Pancreas (tissue), 10 donors: ENCODE results near the gene MLNR. TPM values are rescaled to one million over a fixed set of nuclear protein-coding genes. Genes with fewer than 3 reads are reported as not detected.

Source experiments
- ATAC-seq, 4 donors: fragments of 200-7000 bp; cut with Tn5 transposase; one replicate each; pipeline versions ENCODE4 v1.8.0 to v1.9.1; 2020; ENCODE audit warnings: mild to moderate bottlenecking in 4 of 4, moderate library complexity in 4 of 4
- DNase-seq, 6 donors: peaks; one replicate each; pipeline ENCODE4 v3.0.0-alpha.2; 2020
- FAIRE-seq: peaks from 2 replicates; lab custom pipeline; 2012; peaks lifted over from hg19 to GRCh38; lab: Jason Lieb, UNC
- H3K27ac ChIP-seq, 4 donors: fragments of 200-600 bp; sonication (generic); 1 replicate in 3 of 4; 2 replicates in 1 of 4; pipeline versions ENCODE4 v1.5.0 to v1.8.0; 2020
- H3K27me3 ChIP-seq, 4 donors: fragments of 200-600 bp; one replicate each; pipeline ENCODE4 v1.8.0; 2021
- H3K36me3 ChIP-seq, 3 donors: fragments of 200-600 bp; sonication (generic) in 1 of 3; one replicate each; pipeline versions ENCODE4 v1.5.0 to v1.8.0; 2020 to 2021
- H3K4me1 ChIP-seq, 3 donors: fragments of 200-600 bp; one replicate each; pipeline ENCODE4 v1.8.0; 2021
- H3K4me3 ChIP-seq, 4 donors: fragments of 200-600 bp; sonication (generic) in 2 of 4; one replicate each; pipeline versions ENCODE4 v1.5.0 to v1.8.0; 2020 to 2021
- H3K9me3 ChIP-seq, 4 donors: fragments of 200-600 bp; one replicate each; pipeline ENCODE4 v1.8.0; 2021
- CTCF ChIP-seq, 4 donors: fragments of 200-600 bp; sonication (generic) in 3 of 4; IDR thresholded peaks; one replicate each; pipeline versions ENCODE4 v1.5.0 to v1.8.0; 2021; ENCODE audit warnings: antibody characterized with exemption in 4 of 4
- WGBS, 2 donors: extraction: QIAGEN DNeasy Blood & Tissue Kit; methylation state at CpG; one replicate each; pipeline ENCODE4 v1.1.7; 2013; 5-methylcytosine and 5-hydroxymethylcytosine counted together
- intact Hi-C, 3 donors: fragments of 100-400 bp; cut with DNase I; formaldehyde crosslinking; loops; one replicate each; pipeline versions ENCODE4 v1.11.1 to v1.14.2; 2022
- polyA plus RNA-seq, 2 donors: library from polyadenylated mRNA; stranded (reverse); fragments of 200-250 nt; gene quantifications; one replicate each; pipeline ENCODE4 v1.2.3, GENCODE V29; 2013
- total RNA-seq, 6 donors: library from RNA; stranded (reverse); fragmentation: NEBNext Ultra II Directional in 4 of 6; extraction: Animal tissue kit (Norgen Biotek cat#: 25700) in 4 of 6; gene quantifications; one replicate each; pipeline versions ENCODE4 v1.2.1 to v1.2.4, GENCODE V29; 2021 to 2023
- donor health status: healthy with polysubstance abuse.
- donor health status: DM: no; HTN: no; CAD: no; lungs with moderate emphysema.
- donor health status: DM: no; HTN: no; CAD: no.
- donor health status: control.
- donor health status: control.
- donor health status: Bipolar disorder and iron deficiency.
- donor health status: DM: yes; HTN: yes; CAD: no.
- donor health status: DM: no; HTN: no; CAD: no.
- donor health status: DM: no; HTN: no; CAD: no.
- donor health status: DM: yes; HTN: yes; CAD: no.

Gene MLNR
- total and polyA plus RNA-seq, 8 donors: not detected

- no peaks in the 10 kb centered on the region for H3K36me3 ChIP-seq
- no peak for TF ChIP-seq CTCF (IDR thresholded peaks at IDR 0.05)
- H3K27me3 ChIP-seq: no peaks in the 10 kb centered on the region
- peaks cover 4 to 9% (median 7%) of the 10 kb centered on the region in 3 donors for H3K4me1 ChIP-seq
- DNase-seq (no peak), FAIRE-seq (no peak), ATAC-seq (no peak)
- intact Hi-C loops: no loop called here
- H3K9me3 ChIP-seq: no peaks in the 10 kb centered on the region
- no peak overlapping the region for H3K4me3 ChIP-seq
- no peak overlapping the region for H3K27ac ChIP-seq
These were observed 25.0 kb downstream of the MLNR start for GRCh38 chr13:49245101-49245500.

GRCh38 chr13:49246850-49247642 is 26.9 kb downstream of the MLNR start:
- no peak for TF ChIP-seq CTCF (IDR thresholded peaks at IDR 0.05)
- Histone ChIP-seq H3K27me3 (no peaks in the 10 kb centered on the region), H3K4me3 (peak overlapping the region; percentile 75 to 91 (median 81)), H3K9me3 (no peaks in the 10 kb centered on the region), H3K36me3 (no peaks in the 10 kb centered on the region), H3K4me1 (peaks cover 4 to 9% (median 7%) of the 10 kb centered on the region in 3 donors), H3K27ac (peak overlapping the region; percentile 51 to 90 (median 86))
- intact Hi-C loops: no loop called here
- no peak for FAIRE-seq
- 23 to 24% methylated on average over 4 of the region's 4 CpGs for WGBS, 2 donors
- ATAC-seq: peak in 2 of 4 donors; percentile 50 to 65
- peak in 1 of 6 donors; percentile 27 for DNase-seq

DNA sequence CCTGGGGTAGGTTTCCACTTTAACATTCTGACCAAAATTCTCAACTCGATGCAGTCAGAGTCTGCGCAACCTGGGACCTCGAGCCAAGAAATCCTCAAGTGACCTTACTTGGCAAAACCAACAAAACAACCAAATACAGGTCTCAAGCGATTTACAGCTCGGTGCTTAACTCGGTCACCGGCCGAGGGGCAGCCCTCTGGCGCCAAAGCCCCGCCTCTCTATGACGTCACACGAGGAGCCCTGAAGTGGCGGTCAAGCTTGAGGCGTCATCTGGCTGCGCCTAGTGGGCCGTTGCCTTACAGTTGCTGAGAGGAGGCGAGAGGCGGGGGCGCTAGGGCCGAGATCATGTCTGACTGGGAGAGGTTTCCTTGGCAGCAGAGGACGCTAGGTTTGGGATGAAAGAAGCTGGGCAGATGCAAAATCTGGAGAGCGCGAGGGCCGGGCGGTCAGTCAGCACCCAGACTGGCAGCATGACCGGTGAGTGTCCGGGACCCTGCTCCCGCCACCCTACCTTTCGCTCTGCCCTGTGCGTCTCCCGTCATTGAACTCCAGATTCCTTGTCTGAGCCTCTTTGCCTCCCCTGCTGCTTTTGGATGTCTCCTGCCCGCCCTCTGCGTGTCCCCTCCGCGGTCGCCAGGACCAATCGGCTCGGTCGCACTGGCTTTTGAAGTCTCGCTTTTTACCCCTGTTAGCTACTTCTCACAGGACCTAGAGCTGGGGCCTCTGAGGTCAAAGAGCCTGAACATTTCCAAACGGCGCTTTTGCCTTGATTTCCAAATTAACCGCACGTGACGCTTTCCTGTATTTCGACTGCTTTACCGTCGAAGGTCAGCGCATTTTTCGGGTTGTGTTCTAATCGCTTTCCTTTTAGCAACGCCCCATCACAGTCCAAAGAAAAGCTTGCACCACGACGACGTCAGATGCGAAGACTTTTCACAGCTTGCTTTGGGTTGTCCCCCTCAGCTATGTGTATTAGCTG is 27.8 kb downstream of the MLNR start, which contains the start of gene CDADC1:
CDADC1 (plus strand) TSS at position 283 of the 979 bp plus-strand sequence; CDS start at position 396, 113 bp downstream.
- Histone ChIP-seq H3K27ac (peak within 1 kb of the TSS; percentile 51 to 90 (median 86)), H3K4me3 (peak within 1 kb of the TSS; percentile 75 to 91 (median 81)), H3K9me3 (no peaks in the 10 kb centered on the region), H3K4me1 (peaks cover 4 to 9% (median 7%) of the 10 kb centered on the region in 3 donors), H3K36me3 (no peaks in the 10 kb centered on the region), H3K27me3 (no peaks in the 10 kb centered on the region)
- 0% methylated on average over 54 to 56 of the region's 56 CpGs for WGBS, 2 donors
- DNase-seq (peak; percentile 96 to 98 (median 98)), FAIRE-seq (peak; percentile 87), ATAC-seq (peak; percentile 97 to 100 (median 98))
- intact Hi-C loops: no loop called here
- TF ChIP-seq CTCF (IDR thresholded peaks at IDR 0.05): no peak

GRCh38 chr13:49248622-49249002 is 28.5 kb downstream of the MLNR start:
- H3K36me3 ChIP-seq: no peaks in the 10 kb centered on the region
- no peak for TF ChIP-seq CTCF (IDR thresholded peaks at IDR 0.05)
- intact Hi-C loops: no loop called here
- FAIRE-seq (no peak), DNase-seq (no peak), ATAC-seq (peak; percentile 21 to 29 (median 24))
- H3K9me3 ChIP-seq: no peaks in the 10 kb centered on the region
- H3K27me3 ChIP-seq: no peaks in the 10 kb centered on the region
- peak overlapping the region in 3 of 4 donors; percentile 75 to 91 (median 80) for H3K4me3 ChIP-seq
- H3K4me1 ChIP-seq: peaks cover 4 to 9% (median 7%) of the 10 kb centered on the region in 3 donors
- H3K27ac ChIP-seq: peak overlapping the region; percentile 51 to 90 (median 86)
- WGBS, 2 donors: 1 to 3% methylated on average over 6 of the region's 6 CpGs
